GM12872 (cell line): ENCODE results near the gene PDE3B.

Experiments
- TF ChIP-seq, protein P1 (sequence below): IDR thresholded peaks from 3 replicates; pipeline ENCODE4 v1.5.1; 2011; ENCODE audit warnings: low read depth, mild to moderate bottlenecking, low read length, moderate library complexity; ENCODE audit not compliant: insufficient read depth

The PDE3B gene

DNA sequence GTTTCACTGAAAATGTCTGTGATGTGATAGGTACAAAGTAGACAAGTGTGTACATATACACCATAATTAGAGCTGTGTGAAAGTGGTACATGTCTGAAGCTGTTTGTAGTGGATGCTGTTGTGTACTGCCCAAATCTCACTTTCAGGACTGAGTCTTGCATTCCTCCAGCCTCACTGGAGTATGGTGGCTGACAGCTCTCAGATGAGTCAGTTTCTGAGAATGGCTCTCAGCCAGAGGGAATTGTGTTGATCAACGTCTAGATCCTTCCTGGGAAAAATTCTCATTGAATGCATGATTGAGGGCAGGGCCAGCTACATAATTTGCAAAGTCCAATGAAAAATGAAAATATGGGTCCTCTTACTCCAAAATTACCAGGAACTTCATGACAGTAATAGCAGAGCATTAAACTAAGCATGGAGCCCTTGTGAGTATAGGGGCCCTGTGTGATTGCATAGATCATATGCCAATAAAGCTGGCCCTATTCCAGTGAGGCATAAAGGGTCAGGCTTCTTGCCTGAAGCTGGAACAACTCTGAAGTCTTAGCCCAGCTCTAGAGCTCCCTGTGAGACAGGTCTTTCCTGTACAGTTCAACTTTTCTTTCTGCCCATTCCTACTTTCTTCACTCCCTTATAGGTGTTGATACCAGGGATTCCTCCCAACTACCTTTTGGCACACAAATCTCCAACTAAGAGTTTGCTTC is 259.2 kb downstream of the PDE3B start:
- TF ChIP-seq, protein P1, sequence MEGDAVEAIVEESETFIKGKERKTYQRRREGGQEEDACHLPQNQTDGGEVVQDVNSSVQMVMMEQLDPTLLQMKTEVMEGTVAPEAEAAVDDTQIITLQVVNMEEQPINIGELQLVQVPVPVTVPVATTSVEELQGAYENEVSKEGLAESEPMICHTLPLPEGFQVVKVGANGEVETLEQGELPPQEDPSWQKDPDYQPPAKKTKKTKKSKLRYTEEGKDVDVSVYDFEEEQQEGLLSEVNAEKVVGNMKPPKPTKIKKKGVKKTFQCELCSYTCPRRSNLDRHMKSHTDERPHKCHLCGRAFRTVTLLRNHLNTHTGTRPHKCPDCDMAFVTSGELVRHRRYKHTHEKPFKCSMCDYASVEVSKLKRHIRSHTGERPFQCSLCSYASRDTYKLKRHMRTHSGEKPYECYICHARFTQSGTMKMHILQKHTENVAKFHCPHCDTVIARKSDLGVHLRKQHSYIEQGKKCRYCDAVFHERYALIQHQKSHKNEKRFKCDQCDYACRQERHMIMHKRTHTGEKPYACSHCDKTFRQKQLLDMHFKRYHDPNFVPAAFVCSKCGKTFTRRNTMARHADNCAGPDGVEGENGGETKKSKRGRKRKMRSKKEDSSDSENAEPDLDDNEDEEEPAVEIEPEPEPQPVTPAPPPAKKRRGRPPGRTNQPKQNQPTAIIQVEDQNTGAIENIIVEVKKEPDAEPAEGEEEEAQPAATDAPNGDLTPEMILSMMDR: no peak

DNA sequence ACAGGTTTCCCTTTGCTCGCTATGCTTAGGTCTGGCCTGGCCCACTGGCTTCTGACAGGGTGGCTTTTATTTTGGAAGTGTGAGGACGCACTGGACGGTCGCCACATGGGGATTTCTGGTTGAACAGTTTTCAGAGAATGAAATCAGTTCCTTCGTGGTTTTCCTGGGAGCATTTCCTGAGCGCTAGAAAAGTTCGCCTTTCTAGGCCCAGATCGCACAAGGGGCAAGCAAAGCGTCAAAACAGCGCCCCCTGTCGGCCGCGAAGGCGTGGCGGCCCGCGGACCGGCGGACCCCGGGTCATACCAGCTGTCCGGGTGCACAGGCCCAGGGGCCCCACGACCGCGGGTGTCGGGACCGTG is 261.1 kb downstream of the PDE3B start:
- TF ChIP-seq, protein P1: peak; percentile 90

DNA sequence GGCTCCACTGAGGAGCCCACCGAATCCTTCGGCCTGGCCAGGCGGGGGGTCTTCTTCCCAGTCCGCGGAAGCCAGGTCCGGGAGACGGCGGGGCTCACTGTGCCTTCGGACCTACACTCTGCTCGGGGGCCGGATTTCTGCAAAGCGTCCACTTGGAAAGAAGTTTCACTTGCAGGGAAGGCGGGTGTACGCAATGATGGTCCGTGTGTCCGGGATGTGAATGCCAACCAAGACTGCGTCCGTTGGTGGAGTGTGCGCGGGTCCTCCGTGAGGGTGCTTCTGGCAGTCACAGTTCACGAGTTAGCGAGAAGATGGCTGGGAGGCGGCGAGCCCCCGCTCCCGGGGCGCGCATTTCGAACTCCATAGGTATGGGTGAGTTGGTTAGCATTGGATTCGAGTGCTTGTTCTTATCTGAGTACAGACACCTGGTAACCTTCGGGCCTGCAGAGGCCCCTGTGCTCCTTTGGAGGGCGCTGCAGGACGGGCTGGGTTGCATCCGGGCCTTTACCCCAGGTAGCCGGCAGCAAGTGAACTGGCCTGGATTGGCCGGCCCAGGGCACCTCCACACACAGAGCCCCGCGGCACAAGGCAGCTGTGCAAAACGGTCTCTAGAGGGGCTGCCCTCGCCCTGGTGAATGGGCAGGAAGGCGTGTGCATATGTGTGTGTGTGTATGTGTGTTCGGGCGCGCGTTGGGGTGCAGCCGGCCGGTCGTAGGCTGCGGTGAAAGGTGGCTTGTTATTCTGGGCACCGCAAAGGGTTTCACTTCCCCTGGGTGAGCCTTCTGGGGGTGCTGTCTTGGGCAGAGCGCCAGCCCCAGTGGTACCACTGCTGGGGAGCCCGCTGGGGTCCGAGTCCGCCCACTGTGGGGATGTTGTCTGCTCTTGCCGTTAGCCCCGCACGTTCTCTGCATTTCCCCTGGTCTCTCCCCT is 261.8 kb downstream of the PDE3B start:
- TF ChIP-seq, protein P1: peak; percentile 77

DNA sequence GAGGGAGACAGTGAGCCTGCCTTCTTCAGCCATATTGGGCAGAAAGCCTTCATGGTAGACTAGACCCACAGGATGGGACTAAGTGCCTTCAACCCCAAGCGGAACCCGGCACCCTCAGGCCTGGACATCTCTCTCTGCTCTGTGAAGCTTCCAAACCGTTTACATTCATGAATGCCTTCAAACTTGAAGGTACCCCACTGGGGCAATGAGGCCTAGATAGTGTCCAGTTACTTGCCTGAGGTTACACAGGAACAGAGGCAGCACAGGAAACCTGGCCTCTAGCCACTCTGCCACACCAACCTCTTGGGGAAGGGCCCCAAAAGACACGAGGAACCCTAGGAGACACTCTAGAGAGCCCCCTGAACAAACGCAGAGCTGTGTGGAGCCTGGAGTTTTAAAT is 263.0 kb downstream of the PDE3B start:
- TF ChIP-seq, protein P1: no peak

DNA sequence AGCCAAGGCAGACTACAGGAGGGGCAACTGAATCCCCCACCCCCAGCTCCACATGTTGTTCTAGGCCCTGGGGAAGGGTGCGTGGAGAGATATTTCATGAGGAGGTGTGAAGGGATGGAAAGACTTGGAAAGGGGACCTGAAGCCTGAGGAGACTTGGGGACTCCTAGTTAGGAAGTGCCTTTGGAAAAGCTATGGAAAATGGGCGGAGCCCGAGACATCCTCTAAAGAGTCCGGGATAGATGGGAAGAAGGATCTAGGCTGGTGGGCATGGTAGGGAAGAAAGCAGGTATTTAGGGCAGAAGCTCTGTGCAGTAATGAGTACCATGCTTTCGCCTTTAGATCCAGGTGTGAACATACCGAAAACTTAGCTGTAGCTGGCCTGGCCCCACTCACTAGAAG is 263.4 kb downstream of the PDE3B start:
- TF ChIP-seq, protein P1: no peak

DNA sequence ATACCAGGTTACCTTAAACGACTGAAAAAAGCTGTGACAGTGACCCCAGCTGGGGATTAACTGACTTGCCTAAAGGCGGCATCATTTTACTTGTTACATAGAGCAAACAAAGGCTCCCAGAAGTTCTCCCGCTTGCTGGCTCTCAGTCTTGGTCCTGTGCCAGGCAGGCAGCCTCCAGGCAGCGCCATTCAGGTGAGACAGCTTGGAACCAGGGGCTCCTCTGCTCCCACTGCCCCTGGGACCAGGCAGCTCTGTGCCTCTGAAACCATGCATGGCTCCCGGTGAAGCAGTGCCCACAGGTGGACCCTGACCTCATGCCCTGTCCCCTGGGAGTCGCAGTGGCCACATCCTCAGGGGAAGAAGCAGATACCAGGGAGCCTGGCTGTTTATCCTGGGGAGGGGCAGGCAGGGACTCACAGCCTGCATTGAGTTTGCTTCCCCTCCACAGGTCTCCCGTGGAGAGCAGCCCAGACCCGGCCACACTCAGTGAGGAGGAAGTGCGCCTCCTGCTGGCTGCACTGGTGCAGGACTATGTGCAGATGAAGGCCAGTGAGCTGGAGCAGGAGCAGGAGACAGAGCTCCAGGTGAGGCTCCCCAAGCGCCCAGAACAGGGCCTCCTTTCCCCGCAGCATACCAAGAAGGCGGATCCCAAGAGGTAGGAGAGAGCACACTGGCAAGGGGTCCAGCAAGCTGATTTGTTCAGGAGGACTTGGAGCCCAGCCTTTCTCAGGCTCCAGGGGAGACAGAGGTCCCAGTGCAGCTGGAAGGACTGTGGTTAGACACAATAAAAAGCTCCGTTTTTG is 264.0 kb downstream of the PDE3B start:
- TF ChIP-seq, protein P1: peak; percentile 96

DNA sequence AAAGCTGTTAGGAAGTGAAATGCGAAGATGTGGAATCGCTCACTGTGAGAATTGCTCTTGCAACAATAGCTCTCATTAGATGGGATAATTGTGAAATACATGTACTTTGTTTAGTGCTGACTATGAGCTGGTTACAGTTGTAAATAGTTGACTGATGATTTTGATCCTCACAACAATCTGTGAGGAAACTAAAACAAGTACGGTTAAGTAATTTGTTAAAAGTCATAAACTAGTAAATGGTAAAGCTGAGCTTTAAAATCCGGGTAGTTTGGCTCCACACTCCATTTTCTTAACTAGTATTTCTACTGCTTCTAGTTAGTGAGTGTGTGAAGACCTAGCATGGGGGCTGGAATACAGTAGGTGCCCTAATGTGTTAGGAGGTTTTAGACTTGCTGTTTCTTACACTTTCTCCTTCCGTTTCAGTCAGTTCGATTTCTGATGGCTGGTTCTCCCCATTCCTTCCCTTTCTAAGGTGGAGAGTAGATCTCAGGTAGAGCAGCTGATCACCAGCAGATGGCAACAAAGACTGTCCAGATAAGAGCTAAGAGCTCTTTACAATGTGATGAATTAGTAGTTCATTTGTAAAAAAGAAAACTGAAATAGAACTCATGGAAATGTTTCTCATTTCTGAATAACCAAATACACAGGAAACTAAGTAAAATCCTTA is 264.7 kb downstream of the PDE3B start:
- TF ChIP-seq, protein P1: peak; percentile 64; the same call in 2 of the 3 replicates
